Measurements from ENCODE around the gene PDLIM5.

Gene PDLIM5

DNA sequence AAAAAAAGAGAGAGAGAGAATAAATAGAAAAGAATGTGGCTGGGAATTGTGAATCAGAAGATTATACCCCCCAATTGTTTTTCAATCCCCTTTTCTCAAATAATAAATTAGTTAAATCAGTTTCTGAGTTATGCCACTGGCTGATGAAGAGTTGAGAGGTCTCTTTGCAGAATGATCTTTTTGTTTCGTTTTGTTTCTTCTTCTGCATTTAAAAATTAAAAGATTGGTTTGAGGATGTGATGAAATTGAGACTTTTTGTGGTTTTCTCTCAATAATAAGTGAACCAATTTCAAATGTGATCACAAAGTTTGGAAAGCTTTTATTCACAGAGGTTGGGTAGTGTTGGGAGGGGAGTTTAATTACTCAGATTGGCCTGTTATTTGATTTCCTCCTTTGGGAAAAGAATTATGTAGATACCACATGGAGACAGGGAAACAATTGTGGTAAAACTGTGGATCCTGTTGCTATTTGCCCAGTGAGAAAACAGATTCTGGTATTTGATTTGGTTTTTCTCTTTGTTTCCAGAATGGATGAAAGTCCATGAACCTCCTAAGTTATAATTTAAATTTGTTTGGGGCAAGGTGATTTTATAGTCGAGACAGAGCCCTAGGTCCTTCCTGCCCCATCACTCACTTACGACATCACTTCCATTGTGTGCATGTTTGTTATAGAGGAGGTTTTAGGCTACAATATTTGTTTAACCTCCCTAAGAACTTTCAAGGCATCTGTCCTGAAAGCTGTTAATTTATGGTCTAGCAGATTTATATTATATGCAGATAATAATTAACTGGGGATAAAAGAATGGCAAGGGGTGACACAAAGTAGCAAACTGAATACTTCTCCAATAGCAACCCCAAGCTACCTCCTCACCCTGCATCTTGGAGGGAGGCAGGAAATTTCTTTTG, 214.0 kb downstream of the PDLIM5 start:
- no peak for DNase-seq

- no peak for DNase-seq
Observed at GRCh38 chr4:94668724-94669123, 217.0 kb downstream of the PDLIM5 start.

DNA sequence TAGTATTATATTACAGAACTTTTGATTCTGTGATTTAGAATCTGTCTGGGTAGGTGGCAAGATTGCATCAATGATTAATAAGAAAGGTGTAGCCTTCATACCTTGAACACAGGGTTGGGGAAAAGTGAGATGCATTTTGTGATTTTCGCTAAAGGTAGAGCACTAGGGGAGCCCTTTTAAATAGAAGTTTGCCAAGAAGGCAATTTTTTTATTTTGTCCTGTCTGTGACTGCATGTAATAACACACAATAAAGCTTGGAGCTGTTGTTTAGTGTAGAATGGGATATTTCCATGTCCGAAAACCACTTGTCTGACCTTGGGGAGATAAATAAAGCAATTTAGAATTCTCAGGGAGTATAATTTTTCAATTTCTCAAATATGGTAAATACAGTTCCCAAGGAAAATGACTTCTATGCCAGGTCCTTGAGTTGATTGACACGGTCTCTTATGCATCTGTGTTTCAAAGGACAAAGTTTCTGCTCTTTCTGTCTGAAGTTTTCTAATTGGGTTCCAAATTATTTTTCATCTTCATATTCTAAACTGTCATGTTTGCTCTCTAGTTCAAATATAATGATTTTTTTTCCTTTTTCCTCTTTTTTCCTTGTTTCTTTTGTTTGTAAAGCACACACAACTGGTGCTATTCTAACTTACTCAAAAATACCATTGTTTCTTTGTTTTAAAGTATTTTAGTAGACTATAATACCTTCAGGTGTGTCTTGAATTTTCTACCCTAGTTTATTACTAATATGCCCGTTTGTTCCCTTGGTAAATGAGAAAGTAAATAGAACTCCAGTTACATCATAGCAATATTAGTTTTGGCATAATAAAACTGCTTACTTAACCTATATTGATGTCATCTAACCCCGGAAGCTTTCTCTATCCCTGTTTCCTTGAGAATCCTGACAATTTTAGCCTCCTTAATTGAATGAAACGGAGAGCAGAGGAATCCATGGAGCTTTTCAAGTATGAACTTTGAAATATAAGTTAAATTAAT, 218.2 kb downstream of the PDLIM5 start:
- DNase-seq: no peak

DNA sequence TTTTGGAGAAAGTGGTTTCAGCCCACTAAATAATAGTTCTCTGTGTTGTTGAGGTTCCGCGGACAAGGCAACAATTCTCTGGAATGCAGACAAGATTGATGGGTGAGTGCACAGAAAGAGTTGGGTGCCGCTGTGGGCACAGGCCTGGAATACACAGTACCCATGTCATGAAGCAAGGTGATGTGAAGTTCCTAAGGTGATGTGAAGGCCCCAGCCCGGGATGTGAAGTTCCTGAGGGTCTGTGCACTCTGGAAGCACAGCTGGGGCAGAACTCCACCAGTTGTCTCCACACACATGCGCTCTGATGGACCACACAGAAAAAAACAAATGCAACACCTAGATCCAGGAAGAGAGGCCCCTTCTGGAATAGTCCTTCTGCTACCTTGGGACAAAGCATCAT, 219.4 kb downstream of the PDLIM5 start:
- DNase-seq: no peak

GRCh38 chr4:94673961-94674360, 222.2 kb downstream of the PDLIM5 start:
- no peak for DNase-seq

DNA sequence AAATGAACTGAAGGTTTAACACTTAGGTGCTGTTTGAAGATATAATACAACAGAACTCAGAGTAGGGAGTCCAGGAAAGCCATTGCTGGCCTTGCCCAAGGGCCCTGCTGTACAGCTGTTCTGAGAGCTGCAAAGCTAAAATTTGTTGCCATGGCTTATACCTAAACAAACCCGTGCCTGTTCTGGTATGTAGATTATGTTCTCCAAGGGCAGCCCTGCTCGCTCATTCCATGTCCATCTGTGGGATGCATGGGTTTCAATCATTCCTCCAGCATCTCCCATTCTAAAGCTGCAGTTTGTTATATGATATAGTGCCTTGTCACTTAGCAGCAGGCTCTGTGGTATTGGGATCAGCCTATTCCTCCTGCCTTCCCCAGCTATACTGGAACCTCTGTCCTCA, 225.2 kb downstream of the PDLIM5 start:
- no peak for DNase-seq

DNA sequence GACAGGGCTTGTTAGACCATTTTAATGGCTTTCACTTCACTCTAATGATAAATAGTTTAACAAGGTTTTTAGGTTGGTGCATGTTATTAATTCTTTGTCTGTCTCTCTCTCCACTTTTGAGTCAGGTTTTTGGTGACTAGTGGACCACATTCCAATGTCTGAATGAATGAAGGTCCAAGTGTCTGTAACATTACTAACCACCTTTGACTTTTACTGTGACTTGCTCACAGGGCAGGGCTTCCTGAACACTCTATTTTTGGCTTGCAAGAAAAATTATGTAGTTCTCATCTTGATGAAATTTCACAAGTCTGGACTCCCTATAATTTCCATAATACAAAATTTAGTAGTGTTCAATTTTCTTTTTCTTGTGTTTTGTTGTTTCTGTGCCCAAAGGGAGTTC, 227.2 kb downstream of the PDLIM5 start:
- DNase-seq: no peak

DNA sequence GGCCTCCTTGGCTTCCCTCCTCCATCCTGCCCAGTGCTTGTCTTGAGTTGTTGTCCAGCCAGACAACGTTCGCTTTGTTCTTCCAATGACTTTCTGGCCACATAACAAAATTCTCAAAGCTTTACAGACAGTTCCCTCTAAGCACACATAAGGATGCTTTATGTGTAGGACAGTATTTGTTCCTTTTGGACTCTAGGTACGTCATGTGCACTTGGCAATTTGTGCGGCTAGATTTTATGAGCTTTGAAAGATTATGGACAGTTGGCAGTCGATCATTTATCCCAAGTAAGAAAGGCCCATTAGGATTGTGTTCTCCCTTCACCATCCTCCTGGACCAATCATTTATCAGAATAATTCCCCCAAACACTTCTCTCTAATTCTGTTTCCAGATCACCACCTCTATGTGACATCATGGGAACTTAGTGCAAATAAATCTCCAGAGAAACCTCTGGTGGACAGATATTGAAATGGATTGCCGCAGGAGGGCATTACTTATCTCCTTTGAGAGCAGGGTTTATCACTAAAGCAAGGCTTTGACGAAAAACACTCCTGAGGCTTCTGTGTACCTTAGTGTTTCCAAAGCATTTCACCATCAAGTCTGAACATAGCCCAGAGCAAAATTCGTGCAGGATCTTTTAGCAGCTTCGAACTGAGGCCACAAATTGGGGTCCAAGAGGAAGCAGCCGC, 228.6 kb downstream of the PDLIM5 start:
- no peak for DNase-seq

GRCh38 chr4:94686086-94686485, 234.3 kb downstream of the PDLIM5 start:
- no peak for DNase-seq

DNA sequence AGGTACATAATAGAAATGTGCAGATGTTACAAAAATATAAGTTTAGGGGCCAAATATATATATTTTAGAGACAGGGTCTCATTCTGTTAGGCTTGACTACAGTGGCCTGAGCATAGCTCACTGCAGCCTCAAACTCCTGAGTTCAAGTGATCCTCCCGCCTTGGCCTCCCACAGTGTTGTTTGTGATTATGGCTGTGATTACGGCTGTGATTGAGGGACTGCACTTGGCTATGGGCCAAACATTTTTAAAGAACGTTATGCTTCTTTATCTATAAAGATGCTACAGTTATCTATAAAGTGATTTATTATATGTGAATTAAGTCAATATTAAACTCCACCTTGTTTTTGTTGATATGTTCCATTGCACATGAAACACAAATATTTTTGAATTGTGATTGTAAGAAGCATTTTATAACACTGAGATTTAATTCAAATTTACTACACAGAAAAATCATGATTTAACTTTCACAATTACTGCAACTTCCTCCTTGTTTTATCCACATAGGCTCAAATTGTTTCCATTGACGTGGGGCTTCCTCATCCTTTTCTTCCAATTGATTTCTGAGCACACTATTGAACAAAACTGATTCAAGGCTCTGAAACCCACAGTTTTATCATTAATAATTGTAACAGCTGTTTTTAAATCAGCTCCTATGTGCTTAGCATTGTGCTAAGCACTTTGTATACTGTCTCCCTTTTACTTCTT, 237.6 kb downstream of the PDLIM5 start:
- DNase-seq: no peak

DNA sequence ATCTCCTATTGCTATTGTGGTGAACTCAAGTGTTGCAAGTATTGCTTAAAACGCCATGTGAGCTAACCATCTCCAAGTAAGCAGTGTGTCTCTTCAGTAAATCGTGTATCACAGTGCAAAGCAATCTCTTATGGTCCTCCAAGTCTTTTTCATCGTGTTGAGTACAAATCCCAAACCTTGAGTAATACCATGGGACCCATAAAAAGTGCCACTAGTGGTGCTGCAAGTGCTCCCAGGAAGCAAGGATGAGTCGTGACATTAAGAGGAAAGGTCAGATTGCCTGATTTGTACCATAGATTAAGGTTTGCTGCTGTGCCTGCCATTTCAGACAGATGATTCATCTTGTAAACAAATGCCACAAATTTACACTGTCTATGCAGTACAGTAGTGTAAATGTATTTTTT, 239.1 kb downstream of the PDLIM5 start:
- DNase-seq: no peak

DNA sequence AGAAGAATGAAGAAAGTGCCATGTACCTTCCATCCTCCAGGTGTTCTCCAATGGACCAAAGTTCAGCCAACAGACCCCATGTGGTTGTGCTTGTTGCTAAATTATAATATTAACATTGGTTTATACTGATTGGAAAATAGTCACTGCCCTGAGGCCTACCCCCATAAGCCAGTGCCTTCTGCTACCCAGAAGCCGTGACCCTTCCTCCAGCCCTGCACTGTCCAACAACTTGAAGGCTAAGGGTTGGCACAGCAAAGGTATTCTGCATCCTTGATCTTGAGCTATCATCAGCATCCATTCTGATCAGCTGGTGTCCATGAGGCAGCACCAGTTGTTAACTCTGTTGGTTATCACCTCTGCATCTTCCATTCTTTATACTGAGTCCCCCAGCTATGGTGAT, 239.8 kb downstream of the PDLIM5 start:
- DNase-seq: no peak

DNA sequence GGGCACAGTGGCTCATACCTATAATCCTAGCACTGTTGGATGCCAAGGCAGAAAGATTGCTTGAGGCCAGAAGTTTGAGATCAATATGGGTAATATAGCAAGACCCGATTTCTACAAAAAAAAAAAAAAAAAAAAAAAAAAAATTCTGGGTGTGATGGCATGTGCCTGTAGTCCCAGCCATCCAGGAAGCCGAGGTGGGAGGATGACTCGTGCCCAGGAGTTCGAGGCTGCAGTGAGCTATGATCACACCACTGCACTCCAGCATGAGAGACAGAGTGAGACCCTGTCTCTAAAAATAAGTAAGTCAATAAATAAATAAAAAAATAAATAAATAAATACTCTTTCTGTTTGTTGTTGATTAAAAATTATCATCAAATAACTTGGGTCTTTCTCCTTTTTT, 243.6 kb downstream of the PDLIM5 start:
- no peak for DNase-seq

DNA sequence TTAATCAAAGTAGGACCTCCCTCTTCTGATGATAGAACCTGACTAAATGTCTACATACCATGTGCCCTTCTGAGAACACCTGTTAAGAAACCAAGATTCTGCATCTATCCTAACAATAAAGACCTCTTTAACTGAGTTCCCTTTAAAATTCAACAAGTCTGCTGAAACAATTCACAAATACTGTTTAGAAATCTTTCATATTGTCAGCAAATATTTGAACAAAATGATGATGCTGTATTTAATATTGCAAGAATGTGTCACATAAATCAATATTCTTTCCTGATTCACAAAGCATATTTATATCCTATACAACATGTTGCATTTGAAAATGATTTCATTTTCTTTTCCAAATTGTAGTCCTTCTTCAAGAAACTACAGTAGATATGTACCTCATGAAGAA, 246.4 kb downstream of the PDLIM5 start:
- no peak for DNase-seq

DNA sequence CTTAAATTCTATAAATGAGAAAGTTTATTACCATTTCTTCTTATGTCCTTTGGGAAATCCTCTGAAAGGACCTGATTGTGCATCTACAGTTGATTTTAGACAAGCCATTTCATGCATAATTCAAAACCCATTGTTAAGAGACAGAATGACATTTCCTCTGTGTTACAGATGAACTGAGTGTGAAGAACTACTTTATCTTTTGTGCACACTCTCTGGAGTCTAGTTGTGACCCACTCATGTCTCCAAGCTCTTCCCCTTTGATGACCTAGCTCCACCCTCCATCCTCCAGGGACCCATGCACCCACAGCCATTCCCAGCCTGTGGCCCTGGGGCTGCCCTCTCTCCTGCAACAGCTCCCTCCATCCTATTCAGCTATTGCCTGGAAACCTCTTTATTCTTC, 248.6 kb downstream of the PDLIM5 start:
- DNase-seq: no peak

GRCh38 chr4:94701631-94702300, 250.0 kb downstream of the PDLIM5 start:
- DNase-seq: no peak

- no peak for DNase-seq
Observed at GRCh38 chr4:94711635-94712034, 259.9 kb downstream of the PDLIM5 start.

DNA sequence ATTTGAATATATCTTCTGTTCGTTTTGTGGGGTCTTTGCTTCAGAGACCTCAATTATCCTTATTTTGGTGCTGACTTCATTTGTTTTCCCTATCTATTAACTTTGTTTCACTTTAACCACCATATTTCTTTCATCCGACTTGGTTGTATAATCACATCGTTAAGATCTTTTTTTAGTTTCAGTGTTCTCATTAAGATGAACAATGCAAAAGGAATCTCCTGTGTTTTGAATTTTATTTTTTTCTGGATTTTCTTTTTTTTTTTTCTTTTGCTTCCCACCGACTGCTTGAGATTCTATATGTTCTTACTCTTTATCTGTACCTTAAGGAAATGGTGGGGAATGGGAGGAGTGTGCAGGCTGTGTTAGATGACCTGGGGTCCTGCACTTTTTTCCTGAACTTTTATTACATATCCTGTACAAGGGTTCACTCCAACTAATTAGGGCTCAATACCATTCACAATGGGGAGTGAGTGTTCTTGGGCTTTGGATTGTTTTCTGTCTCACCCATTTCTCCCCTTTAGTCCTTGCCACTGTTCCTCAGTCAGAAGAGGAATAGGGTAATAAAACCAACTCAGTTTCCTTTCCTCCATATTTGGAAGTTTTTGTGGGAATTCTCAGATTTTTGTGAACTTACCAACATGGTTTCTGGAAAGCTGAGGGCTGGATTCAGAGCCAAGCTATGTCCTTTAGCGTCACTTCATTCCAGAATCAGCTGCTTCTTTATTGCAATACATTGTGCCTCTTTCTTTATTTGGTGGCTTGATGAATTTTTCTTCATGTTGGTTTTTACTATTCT, 262.8 kb downstream of the PDLIM5 start:
- DNase-seq: no peak

GRCh38 chr4:94715726-94716125, 264.0 kb downstream of the PDLIM5 start:
- no peak for DNase-seq

Data from NCI-H1694 treated with DMSO at 0.1 percent for 48 hours (cell line).